IMR-90 (cell line): ENCODE measurements around the gene UBE2L3. TPM values are rescaled to one million over a fixed set of nuclear protein-coding genes. Genes with fewer than 3 reads are reported as not detected.
A peak's percentile ranks its signal among the peaks of the same experiment; 100 is the strongest.

ENCODE experiments used
- ATAC-seq: fragments of 200-7000 bp; cut with Tn5 transposase; 2 replicates; pipeline ENCODE4 v1.9.1; 2020; ENCODE audit warnings: low read depth, mild to moderate bottlenecking, moderate library complexity
- BruUV-seq: library from RNA; stranded (reverse); fragments of 400-500 nt; replicated peaks from 2 replicates; lab custom pipeline; 2021; lab: Mats Ljungman, UMichigan
- CTCF ChIA-PET: fragments of 300-600 bp; formaldehyde crosslinking; extraction: SDS; loops from one replicate; lab custom pipeline; 2021; ENCODE audit warnings: antibody characterized with exemption; lab: Yijun Ruan, JAX
- POLR2A ChIA-PET: fragments of 300-600 bp; sonication (Branson Sonifier 250); formaldehyde crosslinking; loops from one replicate; lab custom pipeline; 2022; ENCODE audit warnings: antibody characterized with exemption; ENCODE audit not compliant: unreplicated experiment; lab: Charles Lee
- DNase-seq: peaks from one replicate; pipeline ENCODE4 v3.0.0; 2013
- H2AFZ ChIP-seq: replicated peaks from 2 replicates; pipeline ENCODE3; 2013; ENCODE audit warnings: low read length, mild to moderate bottlenecking; ENCODE audit not compliant: poor library complexity
- H2AK5ac ChIP-seq: 2 replicates; pipeline ENCODE4 v1.6.1; 2013; ENCODE audit warnings: low read depth, low read length, inconsistent platforms
- H2AK9ac ChIP-seq: replicated peaks from 2 replicates; pipeline ENCODE3; 2013; ENCODE audit warnings: mild to moderate bottlenecking, low read depth, low read length, moderate library complexity; ENCODE audit not compliant: poor library complexity
- H2BK120ac ChIP-seq: 2 replicates; pipeline ENCODE4 v1.6.1; 2013; ENCODE audit warnings: low read depth, low read length, inconsistent platforms
- H2BK15ac ChIP-seq: 3 replicates; pipeline ENCODE4 v1.6.1; 2013; ENCODE audit warnings: low read depth, low read length, inconsistent platforms
- H2BK20ac ChIP-seq: 2 replicates; pipeline ENCODE4 v1.6.1; 2013; ENCODE audit warnings: low read depth, mild to moderate bottlenecking, inconsistent platforms, low read length, moderate library complexity
- H2BK5ac ChIP-seq: 2 replicates; pipeline ENCODE4 v1.6.1; 2013; ENCODE audit warnings: mild to moderate bottlenecking, low read depth, low read length, inconsistent platforms; ENCODE audit not compliant: poor library complexity, severe bottlenecking
- H3K14ac ChIP-seq: replicated peaks from 2 replicates; pipeline ENCODE4 v1.6.1; 2013; ENCODE audit warnings: low read depth, low read length, inconsistent platforms
- H3K18ac ChIP-seq: 2 replicates; pipeline ENCODE4 v1.6.1; 2013; ENCODE audit warnings: low read depth, low read length, control low read depth
- H3K23ac ChIP-seq: 2 replicates; pipeline ENCODE4 v1.6.1; 2013; ENCODE audit warnings: low read depth, low read length, inconsistent platforms
- H3K27ac ChIP-seq: 2 replicates; pipeline ENCODE4 v1.5.1; 2013; ENCODE audit warnings: mild to moderate bottlenecking, control low read depth, low read length; ENCODE audit not compliant: insufficient read depth
- H3K27me3 ChIP-seq: 2 replicates; pipeline ENCODE4 v1.6.1; 2013; ENCODE audit warnings: low read length; ENCODE audit not compliant: control insufficient read depth, insufficient read depth
- H3K36me3 ChIP-seq: 2 replicates; pipeline ENCODE4 v1.6.1; 2013; ENCODE audit warnings: low read length, mixed read lengths; ENCODE audit not compliant: control insufficient read depth, insufficient read depth
- H3K4ac ChIP-seq: 2 replicates; pipeline ENCODE4 v1.6.1; 2013; ENCODE audit warnings: low read depth, low read length, inconsistent platforms
- H3K4me1 ChIP-seq: 2 replicates; pipeline ENCODE4 v1.6.1; 2013; ENCODE audit warnings: low read length, mixed read lengths; ENCODE audit not compliant: control insufficient read depth, insufficient read depth
- H3K4me2 ChIP-seq: 2 replicates; pipeline ENCODE4 v1.6.1; 2013; ENCODE audit warnings: low read depth, mild to moderate bottlenecking, control low read depth, low read length, moderate library complexity
- H3K4me3 ChIP-seq: 2 replicates; pipeline ENCODE4 v1.5.1; 2013; ENCODE audit warnings: low read depth, mild to moderate bottlenecking, control low read depth, low read length, moderate library complexity; ENCODE audit not compliant: insufficient read depth
- H3K56ac ChIP-seq: 2 replicates; pipeline ENCODE4 v1.6.1; 2013; ENCODE audit warnings: low read length, inconsistent platforms; ENCODE audit not compliant: insufficient read depth; ENCODE audit errors: extremely low read depth
- H3K79me1 ChIP-seq, 2 experiments: 2 replicates each; pipeline ENCODE4 v1.6.1; 2013; ENCODE audit warnings: low read length in 2 of 2, inconsistent platforms in 1 of 2, low read depth in 1 of 2
- H3K9ac ChIP-seq: 2 replicates; pipeline ENCODE4 v1.6.1; 2013; ENCODE audit warnings: low read depth, low read length, control low read depth
- H3K9me1 ChIP-seq: 2 replicates; pipeline ENCODE4 v1.6.1; 2013; ENCODE audit warnings: low read length, inconsistent platforms; ENCODE audit not compliant: insufficient read depth
- H3K9me3 ChIP-seq: 2 replicates; pipeline ENCODE4 v1.6.1; 2013; ENCODE audit warnings: low read length; ENCODE audit not compliant: control insufficient read depth, insufficient read depth
- H4K20me1 ChIP-seq: 2 replicates; pipeline ENCODE4 v1.6.1; 2013; ENCODE audit warnings: low read length, inconsistent platforms; ENCODE audit not compliant: insufficient read depth
- H4K5ac ChIP-seq: 2 replicates; pipeline ENCODE4 v1.6.1; 2013; ENCODE audit warnings: mild to moderate bottlenecking, low read depth, low read length, control low read depth
- H4K8ac ChIP-seq, 2 experiments: 2 replicates each; pipeline ENCODE4 v1.6.1; 2013; ENCODE audit warnings: low read depth in 2 of 2, low read length in 2 of 2, control low read depth in 1 of 2, inconsistent platforms in 1 of 2
- H4K91ac ChIP-seq: 2 replicates; pipeline ENCODE4 v1.6.1; 2013; ENCODE audit warnings: low read depth, low read length, inconsistent platforms; ENCODE audit not compliant: insufficient read depth
- CHD1 ChIP-seq: IDR thresholded peaks from 2 replicates; pipeline ENCODE4 v1.6.1; 2012; ENCODE audit warnings: low read depth, low read length, improper control_type of control experiment
- CTCF ChIP-seq: conservative IDR thresholded peaks from 2 replicates; pipeline ENCODE4 v1.5.1; 2012; ENCODE audit warnings: mild to moderate bottlenecking, low read depth, low read length, improper control_type of control experiment
- ELK1 ChIP-seq: fragments of 150-350 bp; IDR thresholded peaks from 2 replicates; pipeline ENCODE4 v1.6.1; 2016; ENCODE audit warnings: low read depth, mild to moderate bottlenecking, low read length, moderate library complexity, borderline replicate concordance
- FOS ChIP-seq: fragments of 150-350 bp; IDR thresholded peaks from 2 replicates; pipeline ENCODE4 v1.6.1; 2016; ENCODE audit warnings: low read depth, low read length
- MAFK ChIP-seq: IDR thresholded peaks from 2 replicates; pipeline ENCODE4 v1.6.1; 2012; ENCODE audit warnings: low read depth, low read length, improper control_type of control experiment
- MXI1 ChIP-seq: IDR thresholded peaks from 2 replicates; pipeline ENCODE4 v1.6.1; 2012; ENCODE audit warnings: low read depth, mild to moderate bottlenecking, low read length, moderate library complexity, borderline replicate concordance
- POLR2A ChIP-seq: IDR thresholded peaks from 2 replicates; pipeline ENCODE4 v1.6.1; 2012; ENCODE audit warnings: mild to moderate bottlenecking, low read depth, low read length
- RAD21 ChIP-seq: IDR thresholded peaks from 2 replicates; pipeline ENCODE4 v1.6.1; 2012; ENCODE audit warnings: low read length, improper control_type of control experiment
- RCOR1 ChIP-seq: IDR thresholded peaks from 2 replicates; pipeline ENCODE4 v1.6.1; 2012; ENCODE audit warnings: mild to moderate bottlenecking, low read length, improper control_type of control experiment; ENCODE audit not compliant: insufficient replicate concordance
- SMC3 ChIP-seq: fragments of 150-350 bp; IDR thresholded peaks from 2 replicates; pipeline ENCODE4 v1.6.1; 2016; ENCODE audit warnings: low read depth, mild to moderate bottlenecking, antibody characterized with exemption, low read length, moderate library complexity
- USF2 ChIP-seq: fragments of 150-350 bp; IDR thresholded peaks from 2 replicates; pipeline ENCODE4 v1.6.1; 2017; ENCODE audit warnings: mild to moderate bottlenecking, antibody characterized with exemption, low read length, low read depth
- WGBS, 2 experiments: methylation state at CpG; one replicate each; pipeline versions ENCODE4 v1.1.5 to v1.1.7; 2013; ENCODE audit warnings: missing lambda C conversion rate in 2 of 2; ENCODE audit not compliant: insufficient read length in 1 of 2; ENCODE audit errors: extremely low coverage in 2 of 2; 5-methylcytosine and 5-hydroxymethylcytosine counted together
- dilution Hi-C: fragments of 300-500 bp; cut with HindIII; formaldehyde crosslinking; loops from one replicate; pipeline ENCODE4 v1.14.3; 2018; ENCODE audit warnings: low sequenced_read_pairs; ENCODE audit not compliant: unreplicated experiment
- in situ Hi-C: fragments of 300-500 bp; cut with MboI; formaldehyde crosslinking; loops from 3 replicates; pipeline ENCODE4 v1.14.3; 2019; ENCODE audit warnings: low sequenced_read_pairs, inconsistent platforms, mixed read lengths
- intact Hi-C: fragments of 100-400 bp; cut with micrococcal nuclease; formaldehyde crosslinking; loops from 2 replicates; pipeline ENCODE4 v1.10.0; 2022
- polyA plus RNA-seq, 3 experiments: library from polyadenylated mRNA; depleted of rRNA; stranded (reverse); fragments of >200 nt; gene quantifications; 2 replicates each; pipeline ENCODE4 v1.2.3, GENCODE V29; 2012; ENCODE audit warnings: low replicate concordance in 1 of 3
- total RNA-seq: library from RNA; depleted of rRNA; stranded (reverse); fragments of >200 nt; gene quantifications from 2 replicates; pipeline ENCODE4 v1.2.3, GENCODE V29; 2012

UBE2L3 gene
- total and polyA plus RNA-seq, 2 of the 4 experiments (the other 2 are of a cell fraction), result 29.0 to 72.9 TPM

- Histone ChIP-seq H2AK9ac (peak overlapping the region; percentile 33), H3K9me3 (no peaks in the 10 kb centered on the region), H4K91ac (no peak overlapping the region), H3K14ac (no peak overlapping the region), H4K20me1 (peaks cover 80% of the 10 kb centered on the region), H3K18ac (no peak overlapping the region), H3K79me1 (peaks cover 30 to 92% of the 10 kb centered on the region in 2 experiments), H2BK20ac (no peak overlapping the region), H2BK15ac (no peak overlapping the region), H2BK120ac (no peak overlapping the region), H3K9me1 (peaks cover 16% of the 10 kb centered on the region), H4K5ac (no peak overlapping the region), H3K4ac (no peak overlapping the region), H3K36me3 (peaks cover 24% of the 10 kb centered on the region), H3K4me3 (no peak overlapping the region), H3K56ac (no peak overlapping the region), H3K9ac (no peak overlapping the region), H3K27me3 (no peaks in the 10 kb centered on the region), H3K23ac (no peak overlapping the region), H3K27ac (no peak overlapping the region), H2AFZ (no peak overlapping the region), H4K8ac (no peak overlapping the region), H3K4me2 (no peak overlapping the region), H2BK5ac (no peak overlapping the region), H3K4me1 (peaks cover 13% of the 10 kb centered on the region), H2AK5ac (no peak overlapping the region)
- CTCF ChIA-PET, result interaction anchor here (1.2 kb wide), 1 partner anchor 17 kb away, joined by 4 read pairs; no protein-coding TSS in a partner anchor
- WGBS, 2 experiments, result 54% methylated on average over 3 of the region's 8 CpGs; no CpG with 5 or more reads in 1 of the 2 experiments
- DNase-seq (peak; percentile 23), ATAC-seq (peak; percentile 40)
- no peak for TF ChIP-seq ELK1
- TF ChIP-seq USF2, result no peak
- no peak for TF ChIP-seq RCOR1
- TF ChIP-seq MAFK, result no peak
- peak; percentile 42 for TF ChIP-seq CTCF
- TF ChIP-seq FOS, result no peak
- TF ChIP-seq SMC3, result peak; percentile 10; the same call in 1 of the 2 replicates
- no peak for TF ChIP-seq MXI1
- 0 out of 2 replicates have a peak, but pooled peaks have one; percentile 10 for TF ChIP-seq RAD21
- no peak for TF ChIP-seq CHD1
- no peak for TF ChIP-seq POLR2A
- in situ Hi-C loops (no loop called here), intact Hi-C loops (no loop called here), dilution Hi-C loops (no loop called here)
- POLR2A ChIA-PET, result no interaction called here
- BruUV-seq, result no TSS peak
These were observed 56.8 kb downstream of the UBE2L3 start for GRCh38 chr22:21624120-21624879.
